Measurements from ENCODE around the gene DYSF.

DYSF gene

DNA sequence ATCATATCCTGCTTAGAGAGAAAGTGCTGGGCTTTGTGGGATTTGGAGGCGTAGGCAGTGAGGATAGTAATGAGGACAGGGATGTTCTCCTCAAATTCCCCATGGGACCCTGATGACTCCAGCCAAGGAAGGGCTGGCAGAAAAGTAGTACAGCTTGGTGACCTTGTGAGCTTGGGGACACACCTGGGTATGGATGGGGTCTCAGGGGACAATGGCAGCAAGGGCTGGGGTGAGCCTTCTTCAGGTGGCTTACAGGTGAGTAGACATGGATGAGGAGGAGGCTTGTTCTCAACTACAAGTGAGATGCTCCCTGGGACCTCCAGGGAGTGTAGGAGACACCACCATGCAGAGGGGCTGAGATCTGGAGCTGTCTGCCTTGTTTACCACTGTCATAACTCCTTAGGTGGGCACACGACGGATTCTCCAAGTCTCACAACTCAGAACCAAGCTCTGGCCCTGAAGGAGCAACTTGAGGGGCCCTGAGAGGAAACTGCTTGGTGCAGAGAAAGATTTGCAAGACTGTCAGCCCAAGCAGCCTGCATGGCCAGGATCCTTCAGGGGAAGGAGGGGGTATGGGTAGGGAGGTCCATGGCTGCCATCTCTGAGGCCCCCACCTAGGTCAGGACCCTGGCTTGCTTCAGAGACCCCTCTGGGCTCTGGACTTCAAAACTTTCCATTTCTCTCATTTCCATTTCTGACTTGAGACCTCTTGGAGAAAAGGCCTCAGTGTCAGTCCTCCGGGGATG is 262.8 kb downstream of the DYSF start:
- Histone ChIP-seq H3K9ac (ENCODE audit: low read depth, low read length, poor library complexity, severe bottlenecking) (no peak overlapping the region), H3K4me2 (ENCODE audit: low read depth, low read length, poor library complexity, severe bottlenecking) (no peak overlapping the region), H2AFZ (ENCODE audit: low read length) (no peak overlapping the region), H3K9me3 (ENCODE audit: insufficient read depth, low read depth, low read length) (no peaks in the 10 kb centered on the region; the same call in 1 of the 2 replicates), H3K27me3 (ENCODE audit: insufficient read depth, low read length, poor library complexity, severe bottlenecking) (no peaks in the 10 kb centered on the region), H3K36me3 (ENCODE audit: insufficient read depth, low read length) (no peaks in the 10 kb centered on the region), H4K20me1 (ENCODE audit: insufficient read depth, low read length, poor library complexity, severe bottlenecking) (no peaks in the 10 kb centered on the region), H3K79me2 (ENCODE audit: insufficient read depth, low read length) (no peaks in the 10 kb centered on the region), H3K4me1 (ENCODE audit: insufficient read depth, low read length, poor library complexity, severe bottlenecking) (no peaks in the 10 kb centered on the region), H3F3A (ENCODE audit: low read depth) (no peaks in the 10 kb centered on the region), H3K9me2 (replicated peaks; ENCODE audit: low read depth, low read length) (no peaks in the 10 kb centered on the region), H3K4me3 (ENCODE audit: low read length, poor library complexity, severe bottlenecking) (no peak overlapping the region)
- no peak for TF ChIP-seq EZH2phosphoT487 (IDR thresholded peaks at IDR 0.05; ENCODE audit: borderline replicate concordance)
- TF ChIP-seq, protein P1, sequence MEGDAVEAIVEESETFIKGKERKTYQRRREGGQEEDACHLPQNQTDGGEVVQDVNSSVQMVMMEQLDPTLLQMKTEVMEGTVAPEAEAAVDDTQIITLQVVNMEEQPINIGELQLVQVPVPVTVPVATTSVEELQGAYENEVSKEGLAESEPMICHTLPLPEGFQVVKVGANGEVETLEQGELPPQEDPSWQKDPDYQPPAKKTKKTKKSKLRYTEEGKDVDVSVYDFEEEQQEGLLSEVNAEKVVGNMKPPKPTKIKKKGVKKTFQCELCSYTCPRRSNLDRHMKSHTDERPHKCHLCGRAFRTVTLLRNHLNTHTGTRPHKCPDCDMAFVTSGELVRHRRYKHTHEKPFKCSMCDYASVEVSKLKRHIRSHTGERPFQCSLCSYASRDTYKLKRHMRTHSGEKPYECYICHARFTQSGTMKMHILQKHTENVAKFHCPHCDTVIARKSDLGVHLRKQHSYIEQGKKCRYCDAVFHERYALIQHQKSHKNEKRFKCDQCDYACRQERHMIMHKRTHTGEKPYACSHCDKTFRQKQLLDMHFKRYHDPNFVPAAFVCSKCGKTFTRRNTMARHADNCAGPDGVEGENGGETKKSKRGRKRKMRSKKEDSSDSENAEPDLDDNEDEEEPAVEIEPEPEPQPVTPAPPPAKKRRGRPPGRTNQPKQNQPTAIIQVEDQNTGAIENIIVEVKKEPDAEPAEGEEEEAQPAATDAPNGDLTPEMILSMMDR (conservative IDR thresholded peaks at IDR 0.05; ENCODE audit: low read length), result no peak

- Histone ChIP-seq H3F3A (ENCODE audit: low read depth) (no peaks in the 10 kb centered on the region), H3K4me3 (ENCODE audit: low read length, poor library complexity, severe bottlenecking) (no peak overlapping the region), H3K9ac (ENCODE audit: low read depth, low read length, poor library complexity, severe bottlenecking) (no peak overlapping the region), H3K4me1 (ENCODE audit: insufficient read depth, low read length, poor library complexity, severe bottlenecking) (no peaks in the 10 kb centered on the region), H3K36me3 (ENCODE audit: insufficient read depth, low read length) (no peaks in the 10 kb centered on the region), H3K9me3 (ENCODE audit: insufficient read depth, low read depth, low read length) (no peaks in the 10 kb centered on the region), H2AFZ (ENCODE audit: low read length) (no peak overlapping the region), H3K27me3 (ENCODE audit: insufficient read depth, low read length, poor library complexity, severe bottlenecking) (no peaks in the 10 kb centered on the region), H3K79me2 (ENCODE audit: insufficient read depth, low read length) (no peaks in the 10 kb centered on the region), H3K9me2 (replicated peaks; ENCODE audit: low read depth, low read length) (no peaks in the 10 kb centered on the region), H3K4me2 (ENCODE audit: low read depth, low read length, poor library complexity, severe bottlenecking) (no peak overlapping the region), H4K20me1 (ENCODE audit: insufficient read depth, low read length, poor library complexity, severe bottlenecking) (no peaks in the 10 kb centered on the region)
- TF ChIP-seq EZH2phosphoT487 (IDR thresholded peaks at IDR 0.05; ENCODE audit: borderline replicate concordance), result no peak
- TF ChIP-seq, protein P1 (conservative IDR thresholded peaks at IDR 0.05; ENCODE audit: low read length), result no peak
These were observed 263.6 kb downstream of the DYSF start for GRCh38 chr2:71716697-71717624.

- Histone ChIP-seq H3K9ac (ENCODE audit: low read depth, low read length, poor library complexity, severe bottlenecking) (no peak overlapping the region), H3K4me2 (ENCODE audit: low read depth, low read length, poor library complexity, severe bottlenecking) (no peak overlapping the region)
These were observed 265.3 kb downstream of the DYSF start for GRCh38 chr2:71718686-71719085.

More at GRCh38 chr2:71718686-71719085, 265.3 kb downstream of the DYSF start:
- no peak overlapping the region for H2AFZ ChIP-seq (ENCODE audit: low read length)
- no peak overlapping the region for H3K4me3 ChIP-seq (ENCODE audit: low read length, poor library complexity, severe bottlenecking)
- H3K9me3 ChIP-seq (ENCODE audit: insufficient read depth, low read depth, low read length), result no peaks in the 10 kb centered on the region
- no peaks in the 10 kb centered on the region for H3K36me3 ChIP-seq (ENCODE audit: insufficient read depth, low read length)
- H3K79me2 ChIP-seq (ENCODE audit: insufficient read depth, low read length), result no peaks in the 10 kb centered on the region
- no peaks in the 10 kb centered on the region for H3F3A ChIP-seq (ENCODE audit: low read depth)
- no peaks in the 10 kb centered on the region for H3K4me1 ChIP-seq (ENCODE audit: insufficient read depth, low read length, poor library complexity, severe bottlenecking)
- no peak for TF ChIP-seq EZH2phosphoT487 (IDR thresholded peaks at IDR 0.05; ENCODE audit: borderline replicate concordance)
- TF ChIP-seq, protein P1 (conservative IDR thresholded peaks at IDR 0.05; ENCODE audit: low read length), result no peak
- H4K20me1 ChIP-seq (ENCODE audit: insufficient read depth, low read length, poor library complexity, severe bottlenecking), result no peaks in the 10 kb centered on the region
- H3K9me2 ChIP-seq (replicated peaks; ENCODE audit: low read depth, low read length), result no peaks in the 10 kb centered on the region
- no peaks in the 10 kb centered on the region for H3K27me3 ChIP-seq (ENCODE audit: insufficient read depth, low read length, poor library complexity, severe bottlenecking)
